Measurements from ENCODE around the gene ZFAND3. TPM values are rescaled to one million over a fixed set of nuclear protein-coding genes. Genes with fewer than 3 reads are reported as not detected.

The ZFAND3 gene
- total RNA-seq, 1 experiment from 2014 or later, result 107 TPM

- H3K36me3 ChIP-seq (ENCODE audit: control insufficient read depth, insufficient read depth, low read length), result no peaks in the 10 kb centered on the region
- TF ChIP-seq CTCF (IDR thresholded peaks at IDR 0.05; ENCODE audit: insufficient read depth in 1 of 2, low read depth in 1 of 2, low read length in 1 of 2, severe bottlenecking in 1 of 2, unreplicated experiment in 1 of 2), result no peak
- H3K4me3 ChIP-seq (ENCODE audit: low read depth, low read length), result no peak overlapping the region
- Mint-ChIP-seq H3K9me3 (ENCODE audit: unreplicated experiment) (no peaks in the 10 kb centered on the region), H3K27ac (ENCODE audit: unreplicated experiment) (no peak overlapping the region), H3K36me3 (ENCODE audit: insufficient read depth, unreplicated experiment) (peaks cover 19% of the 10 kb centered on the region), H3K27me3 (ENCODE audit: insufficient read depth, unreplicated experiment) (no peaks in the 10 kb centered on the region), H3K4me3 (ENCODE audit: unreplicated experiment) (no peak overlapping the region), H3K4me1 (ENCODE audit: low read depth, unreplicated experiment) (peaks cover 27% of the 10 kb centered on the region)
- BruUV-seq (replicated peaks), result no TSS peak
- no peaks in the 10 kb centered on the region; the same call in 1 of the 2 replicates for H3K4me1 ChIP-seq
- H3K27me3 ChIP-seq (replicated peaks; ENCODE audit: control insufficient read depth, insufficient read depth, low read length), result no peaks in the 10 kb centered on the region
- intact Hi-C loops (cut with micrococcal nuclease; ENCODE audit: unreplicated experiment), result loop anchor here (10.0 kb wide), 1 partner anchor 148 kb away; no protein-coding TSS in a partner anchor
- POLR2A ChIA-PET, result no interaction called here
- H3K9me3 ChIP-seq, result no peaks in the 10 kb centered on the region
- no peak for DNase-seq
- CTCF ChIA-PET, result interaction anchor here (0.7 kb wide), 1 partner anchor 76 kb away, joined by 3 read pairs; no protein-coding TSS in a partner anchor
These were observed 47.3 kb downstream of the ZFAND3 start for GRCh38 chr6:37866590-37867507.

GRCh38 chr6:37867756-37868446, 48.4 kb downstream of the ZFAND3 start:
- no peak for DNase-seq
- Histone ChIP-seq H3K27me3 (replicated peaks; ENCODE audit: control insufficient read depth, insufficient read depth, low read length) (no peaks in the 10 kb centered on the region), H3K4me1 (no peaks in the 10 kb centered on the region; the same call in 1 of the 2 replicates), H3K9me3 (no peaks in the 10 kb centered on the region), H3K4me3 (ENCODE audit: low read depth, low read length) (no peak overlapping the region), H3K36me3 (ENCODE audit: control insufficient read depth, insufficient read depth, low read length) (no peaks in the 10 kb centered on the region)
- intact Hi-C loops (cut with micrococcal nuclease; ENCODE audit: unreplicated experiment), result loop anchor here (10.0 kb wide), 1 partner anchor 147 kb away; no protein-coding TSS in a partner anchor
- no peak for TF ChIP-seq CTCF (IDR thresholded peaks at IDR 0.05; ENCODE audit: insufficient read depth in 1 of 2, low read depth in 1 of 2, low read length in 1 of 2, severe bottlenecking in 1 of 2, unreplicated experiment in 1 of 2)
- no peaks in the 10 kb centered on the region for H3K27me3 Mint-ChIP-seq (ENCODE audit: insufficient read depth, unreplicated experiment)
- ChIA-PET POLR2A (no interaction called here), CTCF (no interaction called here)
- BruUV-seq (replicated peaks), result no TSS peak
- no peaks in the 10 kb centered on the region for H3K9me3 Mint-ChIP-seq (ENCODE audit: unreplicated experiment)
- peaks cover 23% of the 10 kb centered on the region for H3K36me3 Mint-ChIP-seq (ENCODE audit: insufficient read depth, unreplicated experiment)
- no peak overlapping the region for H3K27ac Mint-ChIP-seq (ENCODE audit: unreplicated experiment)
- peaks cover 27% of the 10 kb centered on the region for H3K4me1 Mint-ChIP-seq (ENCODE audit: low read depth, unreplicated experiment)
- H3K4me3 Mint-ChIP-seq (ENCODE audit: unreplicated experiment), result no peak overlapping the region

- Mint-ChIP-seq H3K4me1 (ENCODE audit: low read depth, unreplicated experiment) (peaks cover 27% of the 10 kb centered on the region), H3K27ac (ENCODE audit: unreplicated experiment) (no peak overlapping the region), H3K9me3 (ENCODE audit: unreplicated experiment) (no peaks in the 10 kb centered on the region), H3K4me3 (ENCODE audit: unreplicated experiment) (no peak overlapping the region), H3K36me3 (ENCODE audit: insufficient read depth, unreplicated experiment) (peaks cover 23% of the 10 kb centered on the region), H3K27me3 (ENCODE audit: insufficient read depth, unreplicated experiment) (no peaks in the 10 kb centered on the region)
- Histone ChIP-seq H3K4me1 (no peaks in the 10 kb centered on the region; the same call in 1 of the 2 replicates), H3K36me3 (ENCODE audit: control insufficient read depth, insufficient read depth, low read length) (no peaks in the 10 kb centered on the region), H3K9me3 (no peaks in the 10 kb centered on the region), H3K27me3 (replicated peaks; ENCODE audit: control insufficient read depth, insufficient read depth, low read length) (no peaks in the 10 kb centered on the region), H3K4me3 (ENCODE audit: low read depth, low read length) (no peak overlapping the region)
- no peak for DNase-seq
- no TSS peak for BruUV-seq (replicated peaks)
- ChIA-PET CTCF (no interaction called here), POLR2A (no interaction called here)
- no peak for TF ChIP-seq CTCF (IDR thresholded peaks at IDR 0.05; ENCODE audit: insufficient read depth in 1 of 2, low read depth in 1 of 2, low read length in 1 of 2, severe bottlenecking in 1 of 2, unreplicated experiment in 1 of 2)
- intact Hi-C loops (cut with micrococcal nuclease; ENCODE audit: unreplicated experiment), result loop anchor here (10.0 kb wide), 1 partner anchor 146 kb away; no protein-coding TSS in a partner anchor
These were observed 48.9 kb downstream of the ZFAND3 start for GRCh38 chr6:37868447-37868825.

Data from Caco-2 (cell line).